NCI-H1105 (cell line): Measurements from ENCODE around the gene S100A3.
"Not testable (repeated sequence)": the region's sequence is repeated elsewhere in the genome, so short reads cannot be mapped to it uniquely, and the experiment has no call there.

Experiments used
- DNase-seq: peaks from one replicate; lab custom pipeline; 2025; lab: John Stamatoyannopoulos, UW

S100A3 gene

GRCh38 chr1:153534925-153535241 lies 14.2 kb downstream of the S100A3 start:
- DNase-seq = no peak

- no peak for DNase-seq
Observed at GRCh38 chr1:153534226-153534924, 14.7 kb downstream of the S100A3 start.

- no peak for DNase-seq
Observed at GRCh38 chr1:153533689-153534201, 15.3 kb downstream of the S100A3 start.

GRCh38 chr1:153532769-153533599 lies 16.1 kb downstream of the S100A3 start:
- no peak for DNase-seq

- no peak for DNase-seq
Observed at GRCh38 chr1:153532181-153532580, 16.9 kb downstream of the S100A3 start.

- DNase-seq = no peak
Observed at GRCh38 chr1:153531638-153532037, 17.4 kb downstream of the S100A3 start.

GRCh38 chr1:153527683-153528040 lies 21.4 kb downstream of the S100A3 start:
- DNase-seq = no peak

- no peak for DNase-seq
Observed at GRCh38 chr1:153527023-153527682, 21.9 kb downstream of the S100A3 start.

GRCh38 chr1:153526132-153526543 lies 22.9 kb downstream of the S100A3 start:
- DNase-seq = peak; percentile 86

- no peak for DNase-seq
Observed at GRCh38 chr1:153525088-153525728, 23.9 kb downstream of the S100A3 start.

GRCh38 chr1:153522353-153523048 lies 26.6 kb downstream of the S100A3 start:
- not testable (repeated sequence) for DNase-seq

- not testable (repeated sequence) for DNase-seq
Observed at GRCh38 chr1:153521808-153522207, 27.2 kb downstream of the S100A3 start.

GRCh38 chr1:153520818-153521476 lies 28.1 kb downstream of the S100A3 start:
- no peak for DNase-seq

- not testable (repeated sequence) for DNase-seq
Observed at GRCh38 chr1:153520137-153520691, 28.8 kb downstream of the S100A3 start.

GRCh38 chr1:153519242-153519641 lies 29.8 kb downstream of the S100A3 start:
- no peak for DNase-seq

- DNase-seq = no peak
Observed at GRCh38 chr1:153515504-153516394, 33.3 kb downstream of the S100A3 start.

GRCh38 chr1:153513666-153514065 lies 35.4 kb downstream of the S100A3 start:
- DNase-seq = no peak

GRCh38 chr1:153513023-153513422 lies 36.0 kb downstream of the S100A3 start:
- DNase-seq = no peak

GRCh38 chr1:153510984-153511410 lies 38.1 kb downstream of the S100A3 start:
- peak; percentile 70 for DNase-seq
